Thyroid gland (tissue), 4 donors: ENCODE data around the gene RASAL1. TPM values are rescaled to one million over a fixed set of nuclear protein-coding genes. Genes with fewer than 3 reads are reported as not detected.

Experiments used
- DNase-seq, 2 donors: peaks; one replicate each; pipeline ENCODE4 v3.0.0-alpha.2; 2019
- H3K27ac ChIP-seq, 3 donors: fragments of 200-600 bp; sonication (generic); 1 replicate in 2 of 3; 2 replicates in 1 of 3; pipeline ENCODE4 v1.5.1; 2016 to 2019; ENCODE audit warnings: mild to moderate bottlenecking in 1 of 3, moderate library complexity in 1 of 3
- H3K27me3 ChIP-seq: fragments of 200-600 bp; sonication (generic); one replicate; pipeline ENCODE4 v1.5.1; 2019
- H3K36me3 ChIP-seq, 2 donors: fragments of 200-600 bp; sonication (generic); one replicate each; pipeline ENCODE4 v1.5.1; 2016 to 2019
- H3K4me1 ChIP-seq, 2 donors: fragments of 200-600 bp; sonication (generic); one replicate each; pipeline ENCODE4 v1.5.1; 2017 to 2019
- H3K4me3 ChIP-seq, 3 donors: fragments of 200-600 bp; sonication (generic); replicated peaks in 1 of 3; 1 replicate in 2 of 3; 2 replicates in 1 of 3; pipeline ENCODE4 v1.5.1; 2016; ENCODE audit warnings: mild to moderate bottlenecking in 1 of 3
- H3K9me3 ChIP-seq: fragments of 200-600 bp; sonication (generic); one replicate; pipeline ENCODE4 v1.5.1; 2017
- POLR2A ChIP-seq, 2 donors: fragments of 450-650 bp; IDR thresholded peaks; one replicate each; pipeline ENCODE4 v1.6.1; 2017; ENCODE audit warnings: antibody characterized with exemption in 2 of 2, mild to moderate bottlenecking in 2 of 2, moderate library complexity in 1 of 2
- WGBS, 2 donors: methylation state at CpG; one replicate each; pipeline ENCODE4 v1.1.5; 2017; 5-methylcytosine and 5-hydroxymethylcytosine counted together
- intact Hi-C: fragments of 100-400 bp; cut with DNase I; formaldehyde crosslinking; loops from one replicate; pipeline ENCODE4 v1.15.1; 2023
- total RNA-seq, 4 donors: library from RNA; depleted of rRNA; stranded (reverse); fragments of >200 nt; gene quantifications; one replicate each; pipeline ENCODE4 v1.2.3, GENCODE V29; 2016
- TF ChIP-seq, protein P1 (sequence below), 6 experiments: fragments of 200-600 bp in 3 of 6; fragments of 450-650 bp in 3 of 6; sonication (generic) in 3 of 6; IDR thresholded peaks; one replicate each; pipeline ENCODE4 v1.5.1; 2016 to 2019; ENCODE audit warnings: antibody characterized with exemption in 6 of 6, mild to moderate bottlenecking in 2 of 6, inconsistent platforms in 1 of 6, moderate library complexity in 1 of 6

RASAL1 gene
- total RNA-seq, 4 donors from 2014 or later, result 27.3 to 52.9 (median 45.1) TPM

DNA sequence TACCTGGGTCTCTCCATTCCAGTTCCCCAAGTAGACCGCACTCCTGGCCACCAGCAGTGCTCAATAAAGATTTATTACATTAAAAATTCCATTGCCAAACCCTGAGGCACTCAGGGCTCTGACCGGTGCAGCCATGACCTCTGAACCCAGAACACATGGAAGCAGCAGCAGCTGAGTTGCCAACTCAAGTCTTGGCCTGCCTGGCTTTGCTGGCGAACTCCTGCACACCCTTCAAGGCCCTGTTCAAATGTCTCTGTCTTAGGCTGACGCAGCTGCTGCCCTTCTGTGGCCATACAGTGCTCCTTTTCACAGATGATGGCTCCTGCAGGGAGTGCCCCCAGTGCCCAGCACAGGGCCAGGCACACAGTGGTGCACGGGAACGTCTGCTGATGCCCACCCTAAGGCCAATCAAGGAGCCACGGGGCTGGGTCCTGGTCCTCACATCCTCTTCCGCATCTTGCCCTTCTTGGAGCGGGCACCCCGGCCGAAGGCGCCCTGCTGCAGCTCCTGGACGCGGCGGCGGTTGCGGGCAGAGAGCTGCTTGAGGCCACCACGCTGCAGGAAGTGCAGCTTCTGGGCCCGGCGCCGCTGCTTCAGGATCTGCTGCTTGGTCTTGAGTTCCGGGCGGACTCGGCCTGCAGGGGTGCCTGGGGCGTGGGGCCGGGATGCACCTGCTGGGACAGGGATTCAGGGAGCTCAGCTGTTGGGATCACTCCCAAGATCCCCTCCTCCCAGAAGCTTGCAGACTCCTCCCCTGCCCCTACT is 23.1 kb upstream of the RASAL1 start:
- no peak overlapping the region for H3K4me3 ChIP-seq
- peaks cover 7 to 18% of the 10 kb centered on the region in 2 donors for H3K4me1 ChIP-seq
- H3K9me3 ChIP-seq, result no peaks in the 10 kb centered on the region
- 92 to 97% methylated on average over 12 of the region's 26 CpGs for WGBS, 2 donors
- H3K36me3 ChIP-seq, result peaks cover 36 to 46% of the 10 kb centered on the region in 2 donors
- intact Hi-C loops, result loop anchor here (10.0 kb wide), 1 partner anchor 54 kb away; no protein-coding TSS in a partner anchor
- TF ChIP-seq POLR2A (IDR thresholded peaks at IDR 0.05), result no peak
- TF ChIP-seq, protein P1, sequence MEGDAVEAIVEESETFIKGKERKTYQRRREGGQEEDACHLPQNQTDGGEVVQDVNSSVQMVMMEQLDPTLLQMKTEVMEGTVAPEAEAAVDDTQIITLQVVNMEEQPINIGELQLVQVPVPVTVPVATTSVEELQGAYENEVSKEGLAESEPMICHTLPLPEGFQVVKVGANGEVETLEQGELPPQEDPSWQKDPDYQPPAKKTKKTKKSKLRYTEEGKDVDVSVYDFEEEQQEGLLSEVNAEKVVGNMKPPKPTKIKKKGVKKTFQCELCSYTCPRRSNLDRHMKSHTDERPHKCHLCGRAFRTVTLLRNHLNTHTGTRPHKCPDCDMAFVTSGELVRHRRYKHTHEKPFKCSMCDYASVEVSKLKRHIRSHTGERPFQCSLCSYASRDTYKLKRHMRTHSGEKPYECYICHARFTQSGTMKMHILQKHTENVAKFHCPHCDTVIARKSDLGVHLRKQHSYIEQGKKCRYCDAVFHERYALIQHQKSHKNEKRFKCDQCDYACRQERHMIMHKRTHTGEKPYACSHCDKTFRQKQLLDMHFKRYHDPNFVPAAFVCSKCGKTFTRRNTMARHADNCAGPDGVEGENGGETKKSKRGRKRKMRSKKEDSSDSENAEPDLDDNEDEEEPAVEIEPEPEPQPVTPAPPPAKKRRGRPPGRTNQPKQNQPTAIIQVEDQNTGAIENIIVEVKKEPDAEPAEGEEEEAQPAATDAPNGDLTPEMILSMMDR (IDR thresholded peaks at IDR 0.05), result no peak
- H3K27ac ChIP-seq, result no peak overlapping the region
- no peaks in the 10 kb centered on the region for H3K27me3 ChIP-seq
- no peak for DNase-seq

DNA sequence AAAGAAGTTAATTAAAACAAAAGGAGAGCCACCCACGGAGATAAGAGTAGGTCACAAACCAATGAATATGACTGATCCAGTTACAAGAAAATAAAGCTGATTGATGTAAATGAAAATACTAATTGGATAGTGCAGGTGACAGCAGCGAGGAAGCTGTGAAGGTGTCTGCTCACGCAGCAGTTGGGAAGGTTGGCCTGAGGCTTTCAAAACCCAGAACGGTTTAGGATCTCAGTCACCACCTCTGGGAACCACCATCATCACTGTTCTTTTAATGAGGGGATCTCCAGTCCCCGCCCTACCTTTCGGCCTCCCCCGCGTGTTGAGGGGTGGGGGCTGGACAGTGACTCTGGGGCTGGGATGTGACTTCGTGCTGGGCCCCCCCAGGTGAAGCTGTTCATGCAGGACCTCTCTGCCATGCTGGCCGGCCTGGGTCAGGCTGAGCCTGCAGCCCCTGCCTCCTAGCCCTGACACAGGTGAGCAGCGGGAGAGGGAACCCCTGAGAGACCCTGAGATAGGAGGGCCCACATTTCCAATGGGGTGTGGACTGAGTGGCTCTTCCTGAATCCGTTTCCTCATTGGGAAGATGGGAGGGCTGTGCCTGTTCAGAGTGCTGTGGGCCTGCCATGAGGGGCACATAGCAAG is 21.8 kb upstream of the RASAL1 start:
- TF ChIP-seq, protein P1 (IDR thresholded peaks at IDR 0.05), result no peak
- no peak for TF ChIP-seq POLR2A (IDR thresholded peaks at IDR 0.05)
- H3K27ac ChIP-seq, result no peak overlapping the region
- H3K4me1 ChIP-seq, result peaks cover 9 to 21% of the 10 kb centered on the region in 2 donors
- peaks cover 30 to 33% of the 10 kb centered on the region in 2 donors for H3K36me3 ChIP-seq
- intact Hi-C loops, result loop anchor here (10.0 kb wide), 1 partner anchor 53 kb away; no protein-coding TSS in a partner anchor
- no peaks in the 10 kb centered on the region for H3K9me3 ChIP-seq
- no peak overlapping the region for H3K4me3 ChIP-seq
- 89 to 96% methylated on average over 11 to 12 of the region's 12 CpGs for WGBS, 2 donors
- no peak for DNase-seq
- H3K27me3 ChIP-seq, result no peaks in the 10 kb centered on the region

DNA sequence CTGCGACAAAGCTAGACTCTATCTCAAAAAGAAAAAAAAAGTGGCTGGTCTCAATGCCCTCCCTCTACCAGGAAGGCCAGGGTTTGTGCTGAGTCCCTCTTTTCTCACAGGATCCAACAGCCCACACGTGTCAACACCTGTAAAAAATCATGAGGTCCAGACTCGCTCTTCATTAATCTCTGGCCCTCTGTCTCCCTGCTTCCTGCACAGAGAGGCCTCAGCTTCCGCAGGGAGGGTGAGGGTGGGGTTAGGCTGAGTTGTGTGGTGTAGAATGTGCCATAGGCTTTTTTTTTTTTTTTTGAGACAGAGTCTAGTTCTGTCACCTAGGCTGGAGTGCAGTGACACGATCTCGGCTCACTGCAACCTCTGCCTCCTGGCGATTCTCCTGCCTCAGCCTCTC is 20.1 kb upstream of the RASAL1 start:
- H3K4me1 ChIP-seq, result peaks cover 3 to 15% of the 10 kb centered on the region in 2 donors
- H3K9me3 ChIP-seq, result no peaks in the 10 kb centered on the region
- peaks cover 23 to 24% of the 10 kb centered on the region in 2 donors for H3K36me3 ChIP-seq
- H3K27ac ChIP-seq, result no peak overlapping the region
- no peaks in the 10 kb centered on the region for H3K27me3 ChIP-seq
- WGBS, 2 donors, result 79 to 82% methylated on average over 7 of the region's 7 CpGs
- no peak for DNase-seq
- TF ChIP-seq POLR2A (IDR thresholded peaks at IDR 0.05), result no peak
- TF ChIP-seq, protein P1 (IDR thresholded peaks at IDR 0.05), result no peak
- no peak overlapping the region for H3K4me3 ChIP-seq
- intact Hi-C loops, result loop anchor here (10.0 kb wide), 1 partner anchor 51 kb away; no protein-coding TSS in a partner anchor

DNA sequence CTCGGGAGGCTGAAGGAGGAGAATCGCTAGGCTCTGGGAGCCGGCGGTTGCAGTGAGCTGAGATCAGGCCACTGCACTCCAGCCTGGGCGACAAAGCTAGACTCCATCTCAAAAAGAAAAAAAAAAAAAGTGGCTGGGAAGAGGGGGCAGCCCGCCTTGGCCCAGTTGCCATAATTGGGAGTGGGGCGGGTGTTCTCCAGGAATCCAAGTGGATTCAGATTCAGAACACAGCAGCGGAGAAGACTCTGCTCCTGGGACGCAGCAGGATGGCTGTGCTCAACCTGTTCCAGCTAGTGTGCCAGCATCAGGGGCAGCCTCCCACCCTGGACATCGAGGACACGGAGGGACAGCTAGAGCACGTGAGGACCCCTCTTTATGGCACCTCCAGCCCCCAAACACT is 19.5 kb upstream of the RASAL1 start:
- TF ChIP-seq, protein P1 (IDR thresholded peaks at IDR 0.05), result no peak
- TF ChIP-seq POLR2A (IDR thresholded peaks at IDR 0.05), result no peak
- intact Hi-C loops, result loop anchor here (10.0 kb wide), 1 partner anchor 50 kb away; no protein-coding TSS in a partner anchor
- Histone ChIP-seq H3K9me3 (no peaks in the 10 kb centered on the region), H3K27me3 (no peaks in the 10 kb centered on the region), H3K4me3 (no peak overlapping the region), H3K27ac (no peak overlapping the region), H3K36me3 (peaks cover 17 to 24% of the 10 kb centered on the region in 2 donors), H3K4me1 (peaks cover 6 to 17% of the 10 kb centered on the region in 2 donors)
- WGBS, 2 donors, result 78 to 81% methylated on average over 12 of the region's 12 CpGs
- DNase-seq, result no peak
